GM19397 (cell line): ENCODE measurements around the gene RXFP1.

Experiments
- ATAC-seq: cut with Tn5 transposase; IDR thresholded peaks from one replicate; pipeline ENCODE4 v1.9.1; 2021; ENCODE audit warnings: mild to moderate bottlenecking, moderate library complexity; ENCODE audit not compliant: unreplicated experiment

RXFP1 gene

GRCh38 chr4:158540125-158540907 lies 18.6 kb downstream of the RXFP1 start:
- no peak for ATAC-seq

GRCh38 chr4:158541506-158541905 lies 19.8 kb downstream of the RXFP1 start:
- ATAC-seq = no peak

GRCh38 chr4:158543191-158543590 lies 21.5 kb downstream of the RXFP1 start:
- no peak for ATAC-seq

- ATAC-seq = no peak
These were observed 22.5 kb downstream of the RXFP1 start for GRCh38 chr4:158544141-158544540.

GRCh38 chr4:158553364-158553763 lies 31.7 kb downstream of the RXFP1 start:
- ATAC-seq = no peak

- ATAC-seq = no peak
These were observed 38.6 kb downstream of the RXFP1 start for GRCh38 chr4:158560284-158560683.

- no peak for ATAC-seq
These were observed 45.2 kb downstream of the RXFP1 start for GRCh38 chr4:158566860-158567259.

- ATAC-seq = no peak
These were observed 50.1 kb downstream of the RXFP1 start for GRCh38 chr4:158571736-158572135.

GRCh38 chr4:158572608-158573007 lies 50.9 kb downstream of the RXFP1 start:
- ATAC-seq = no peak

- no peak for ATAC-seq
These were observed 56.8 kb downstream of the RXFP1 start for GRCh38 chr4:158578476-158578875.

- ATAC-seq = no peak
These were observed 58.4 kb downstream of the RXFP1 start for GRCh38 chr4:158580064-158580463.

GRCh38 chr4:158581161-158581560 lies 59.5 kb downstream of the RXFP1 start:
- ATAC-seq = no peak

GRCh38 chr4:158586881-158587280 lies 65.2 kb downstream of the RXFP1 start:
- no peak for ATAC-seq

GRCh38 chr4:158588285-158588684 lies 66.6 kb downstream of the RXFP1 start:
- ATAC-seq = no peak

- ATAC-seq = no peak
These were observed 67.1 kb downstream of the RXFP1 start for GRCh38 chr4:158588777-158589176.

GRCh38 chr4:158590306-158590705 lies 68.6 kb downstream of the RXFP1 start:
- ATAC-seq = no peak

- ATAC-seq = no peak
These were observed 69.1 kb downstream of the RXFP1 start for GRCh38 chr4:158590824-158591223.

GRCh38 chr4:158597879-158598596 lies 76.4 kb downstream of the RXFP1 start:
- no peak for ATAC-seq

GRCh38 chr4:158599150-158599549 lies 77.5 kb downstream of the RXFP1 start:
- ATAC-seq = no peak

- no peak for ATAC-seq
These were observed 78.2 kb downstream of the RXFP1 start for GRCh38 chr4:158599765-158600498.

GRCh38 chr4:158604369-158604768 lies 82.7 kb downstream of the RXFP1 start:
- ATAC-seq = no peak

GRCh38 chr4:158605393-158605792 lies 83.7 kb downstream of the RXFP1 start:
- no peak for ATAC-seq
